Astrocyte (in vitro differentiated cells and primary cell): Measurements from ENCODE around the gene MBD3L2B. TPM values are rescaled to one million over a fixed set of nuclear protein-coding genes. Genes with fewer than 3 reads are reported as not detected.

Source experiments
- total RNA-seq: library from RNA; stranded (reverse); gene quantifications from 2 replicates; pipeline ENCODE4 v1.2.1, GENCODE V29; 2021

MBD3L2B gene
- total RNA-seq, 1 donor from 2014 or later = not detected

Other genes with a start within 250 kb of the MBD3L2B start
- not detected in 2 replicates for gene VAV1, start 248.7 kb downstream of the MBD3L2B start, total RNA-seq
- not detected in 2 replicates for gene ADGRE1, start 133.9 kb downstream of the MBD3L2B start, total RNA-seq
- gene MBD3L5, start 9.1 kb upstream of the MBD3L2B start, total RNA-seq = not detected in 2 replicates
- not detected in 2 replicates for gene MBD3L4, start 18.7 kb upstream of the MBD3L2B start, total RNA-seq
- gene MBD3L2, start 27.9 kb upstream of the MBD3L2B start, total RNA-seq = 0.57 TPM in 1 of 2 replicates, not detected in the other
- not detected in 2 replicates for gene MBD3L3, start 37.2 kb upstream of the MBD3L2B start, total RNA-seq
- 9.0 and 9.6 TPM in 2 replicates for gene ZNF557, start 48.3 kb upstream of the MBD3L2B start, total RNA-seq